ENCODE data around the gene LMO3. TPM values are rescaled to one million over a fixed set of nuclear protein-coding genes. Genes with fewer than 3 reads are reported as not detected.

Gene LMO3
- total and polyA plus RNA-seq, 2 of the 13 experiments (the other 11 are each of a cell fraction or from before 2014, with no cell fraction given): not detected

DNA sequence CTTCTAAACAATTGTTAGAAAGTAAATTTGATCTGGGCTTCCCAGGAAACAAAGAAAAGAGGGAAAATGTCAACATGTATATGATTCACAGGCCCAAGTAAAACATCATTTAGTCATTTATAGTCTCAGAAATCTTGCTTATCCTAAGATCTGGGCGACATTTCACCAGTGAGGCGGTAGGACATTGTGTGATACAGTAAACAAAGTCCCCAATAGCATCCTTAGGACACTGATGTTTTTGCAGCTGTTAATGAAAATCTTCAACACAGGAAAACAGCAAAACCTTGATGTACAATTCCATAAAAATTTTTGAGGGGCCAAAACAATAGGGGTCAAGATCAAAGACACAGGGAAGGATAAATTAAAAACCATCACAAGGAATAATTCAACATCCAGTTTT lies 20.2 kb downstream of the LMO3 start (continued):
- TF ChIP-seq, protein P1, sequence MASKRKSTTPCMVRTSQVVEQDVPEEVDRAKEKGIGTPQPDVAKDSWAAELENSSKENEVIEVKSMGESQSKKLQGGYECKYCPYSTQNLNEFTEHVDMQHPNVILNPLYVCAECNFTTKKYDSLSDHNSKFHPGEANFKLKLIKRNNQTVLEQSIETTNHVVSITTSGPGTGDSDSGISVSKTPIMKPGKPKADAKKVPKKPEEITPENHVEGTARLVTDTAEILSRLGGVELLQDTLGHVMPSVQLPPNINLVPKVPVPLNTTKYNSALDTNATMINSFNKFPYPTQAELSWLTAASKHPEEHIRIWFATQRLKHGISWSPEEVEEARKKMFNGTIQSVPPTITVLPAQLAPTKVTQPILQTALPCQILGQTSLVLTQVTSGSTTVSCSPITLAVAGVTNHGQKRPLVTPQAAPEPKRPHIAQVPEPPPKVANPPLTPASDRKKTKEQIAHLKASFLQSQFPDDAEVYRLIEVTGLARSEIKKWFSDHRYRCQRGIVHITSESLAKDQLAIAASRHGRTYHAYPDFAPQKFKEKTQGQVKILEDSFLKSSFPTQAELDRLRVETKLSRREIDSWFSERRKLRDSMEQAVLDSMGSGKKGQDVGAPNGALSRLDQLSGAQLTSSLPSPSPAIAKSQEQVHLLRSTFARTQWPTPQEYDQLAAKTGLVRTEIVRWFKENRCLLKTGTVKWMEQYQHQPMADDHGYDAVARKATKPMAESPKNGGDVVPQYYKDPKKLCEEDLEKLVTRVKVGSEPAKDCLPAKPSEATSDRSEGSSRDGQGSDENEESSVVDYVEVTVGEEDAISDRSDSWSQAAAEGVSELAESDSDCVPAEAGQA (IDR thresholded peaks at IDR 0.05; ENCODE audit: low read depth): no peak
- TF ChIP-seq, protein P1 (CRISPR knock-in tag; IDR thresholded peaks at IDR 0.05; ENCODE audit: borderline replicate concordance): no peak
- no peak for TF ChIP-seq ZNF746 (CRISPR knock-in tag; IDR thresholded peaks at IDR 0.05)
- no peak for TF ChIP-seq ELF1 (CRISPR knock-in tag; IDR thresholded peaks at IDR 0.05)
- TF ChIP-seq, protein P2, sequence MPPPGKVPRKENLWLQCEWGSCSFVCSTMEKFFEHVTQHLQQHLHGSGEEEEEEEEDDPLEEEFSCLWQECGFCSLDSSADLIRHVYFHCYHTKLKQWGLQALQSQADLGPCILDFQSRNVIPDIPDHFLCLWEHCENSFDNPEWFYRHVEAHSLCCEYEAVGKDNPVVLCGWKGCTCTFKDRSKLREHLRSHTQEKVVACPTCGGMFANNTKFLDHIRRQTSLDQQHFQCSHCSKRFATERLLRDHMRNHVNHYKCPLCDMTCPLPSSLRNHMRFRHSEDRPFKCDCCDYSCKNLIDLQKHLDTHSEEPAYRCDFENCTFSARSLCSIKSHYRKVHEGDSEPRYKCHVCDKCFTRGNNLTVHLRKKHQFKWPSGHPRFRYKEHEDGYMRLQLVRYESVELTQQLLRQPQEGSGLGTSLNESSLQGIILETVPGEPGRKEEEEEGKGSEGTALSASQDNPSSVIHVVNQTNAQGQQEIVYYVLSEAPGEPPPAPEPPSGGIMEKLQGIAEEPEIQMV (CRISPR knock-in tag; IDR thresholded peaks at IDR 0.05; ENCODE audit: low read depth): no peak
- no peak for TF ChIP-seq ASH2L (IDR thresholded peaks at IDR 0.05; ENCODE audit: insufficient read length, low read depth, low read length)
- TF ChIP-seq, protein P3, sequence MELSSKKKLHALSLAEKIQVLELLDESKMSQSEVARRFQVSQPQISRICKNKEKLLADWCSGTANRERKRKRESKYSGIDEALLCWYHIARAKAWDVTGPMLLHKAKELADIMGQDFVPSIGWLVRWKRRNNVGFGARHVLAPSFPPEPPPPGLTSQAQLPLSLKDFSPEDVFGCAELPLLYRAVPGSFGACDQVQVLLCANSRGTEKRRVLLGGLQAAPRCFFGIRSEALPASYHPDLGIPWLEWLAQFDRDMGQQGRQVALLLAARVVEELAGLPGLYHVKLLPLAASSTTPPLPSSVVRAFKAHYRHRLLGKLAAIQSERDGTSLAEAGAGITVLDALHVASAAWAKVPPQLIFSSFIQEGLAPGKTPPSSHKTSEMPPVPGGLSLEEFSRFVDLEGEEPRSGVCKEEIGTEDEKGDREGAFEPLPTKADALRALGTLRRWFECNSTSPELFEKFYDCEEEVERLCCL (CRISPR knock-in tag; IDR thresholded peaks at IDR 0.05; ENCODE audit: borderline replicate concordance): no peak
- TF ChIP-seq, protein P4, sequence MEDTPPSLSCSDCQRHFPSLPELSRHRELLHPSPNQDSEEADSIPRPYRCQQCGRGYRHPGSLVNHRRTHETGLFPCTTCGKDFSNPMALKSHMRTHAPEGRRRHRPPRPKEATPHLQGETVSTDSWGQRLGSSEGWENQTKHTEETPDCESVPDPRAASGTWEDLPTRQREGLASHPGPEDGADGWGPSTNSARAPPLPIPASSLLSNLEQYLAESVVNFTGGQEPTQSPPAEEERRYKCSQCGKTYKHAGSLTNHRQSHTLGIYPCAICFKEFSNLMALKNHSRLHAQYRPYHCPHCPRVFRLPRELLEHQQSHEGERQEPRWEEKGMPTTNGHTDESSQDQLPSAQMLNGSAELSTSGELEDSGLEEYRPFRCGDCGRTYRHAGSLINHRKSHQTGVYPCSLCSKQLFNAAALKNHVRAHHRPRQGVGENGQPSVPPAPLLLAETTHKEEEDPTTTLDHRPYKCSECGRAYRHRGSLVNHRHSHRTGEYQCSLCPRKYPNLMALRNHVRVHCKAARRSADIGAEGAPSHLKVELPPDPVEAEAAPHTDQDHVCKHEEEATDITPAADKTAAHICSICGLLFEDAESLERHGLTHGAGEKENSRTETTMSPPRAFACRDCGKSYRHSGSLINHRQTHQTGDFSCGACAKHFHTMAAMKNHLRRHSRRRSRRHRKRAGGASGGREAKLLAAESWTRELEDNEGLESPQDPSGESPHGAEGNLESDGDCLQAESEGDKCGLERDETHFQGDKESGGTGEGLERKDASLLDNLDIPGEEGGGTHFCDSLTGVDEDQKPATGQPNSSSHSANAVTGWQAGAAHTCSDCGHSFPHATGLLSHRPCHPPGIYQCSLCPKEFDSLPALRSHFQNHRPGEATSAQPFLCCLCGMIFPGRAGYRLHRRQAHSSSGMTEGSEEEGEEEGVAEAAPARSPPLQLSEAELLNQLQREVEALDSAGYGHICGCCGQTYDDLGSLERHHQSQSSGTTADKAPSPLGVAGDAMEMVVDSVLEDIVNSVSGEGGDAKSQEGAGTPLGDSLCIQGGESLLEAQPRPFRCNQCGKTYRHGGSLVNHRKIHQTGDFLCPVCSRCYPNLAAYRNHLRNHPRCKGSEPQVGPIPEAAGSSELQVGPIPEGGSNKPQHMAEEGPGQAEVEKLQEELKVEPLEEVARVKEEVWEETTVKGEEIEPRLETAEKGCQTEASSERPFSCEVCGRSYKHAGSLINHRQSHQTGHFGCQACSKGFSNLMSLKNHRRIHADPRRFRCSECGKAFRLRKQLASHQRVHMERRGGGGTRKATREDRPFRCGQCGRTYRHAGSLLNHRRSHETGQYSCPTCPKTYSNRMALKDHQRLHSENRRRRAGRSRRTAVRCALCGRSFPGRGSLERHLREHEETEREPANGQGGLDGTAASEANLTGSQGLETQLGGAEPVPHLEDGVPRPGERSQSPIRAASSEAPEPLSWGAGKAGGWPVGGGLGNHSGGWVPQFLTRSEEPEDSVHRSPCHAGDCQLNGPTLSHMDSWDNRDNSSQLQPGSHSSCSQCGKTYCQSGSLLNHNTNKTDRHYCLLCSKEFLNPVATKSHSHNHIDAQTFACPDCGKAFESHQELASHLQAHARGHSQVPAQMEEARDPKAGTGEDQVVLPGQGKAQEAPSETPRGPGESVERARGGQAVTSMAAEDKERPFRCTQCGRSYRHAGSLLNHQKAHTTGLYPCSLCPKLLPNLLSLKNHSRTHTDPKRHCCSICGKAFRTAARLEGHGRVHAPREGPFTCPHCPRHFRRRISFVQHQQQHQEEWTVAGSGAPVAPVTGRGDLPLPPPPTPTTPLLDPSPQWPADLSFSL (CRISPR knock-in tag; IDR thresholded peaks at IDR 0.05): no peak
- TF ChIP-seq CBX5 (CRISPR knock-in tag; IDR thresholded peaks at IDR 0.05; ENCODE audit: borderline replicate concordance): no peak
- no peak for TF ChIP-seq FOSL1 (CRISPR knock-in tag; IDR thresholded peaks at IDR 0.05; ENCODE audit: borderline replicate concordance)
- TF ChIP-seq, protein P5, sequence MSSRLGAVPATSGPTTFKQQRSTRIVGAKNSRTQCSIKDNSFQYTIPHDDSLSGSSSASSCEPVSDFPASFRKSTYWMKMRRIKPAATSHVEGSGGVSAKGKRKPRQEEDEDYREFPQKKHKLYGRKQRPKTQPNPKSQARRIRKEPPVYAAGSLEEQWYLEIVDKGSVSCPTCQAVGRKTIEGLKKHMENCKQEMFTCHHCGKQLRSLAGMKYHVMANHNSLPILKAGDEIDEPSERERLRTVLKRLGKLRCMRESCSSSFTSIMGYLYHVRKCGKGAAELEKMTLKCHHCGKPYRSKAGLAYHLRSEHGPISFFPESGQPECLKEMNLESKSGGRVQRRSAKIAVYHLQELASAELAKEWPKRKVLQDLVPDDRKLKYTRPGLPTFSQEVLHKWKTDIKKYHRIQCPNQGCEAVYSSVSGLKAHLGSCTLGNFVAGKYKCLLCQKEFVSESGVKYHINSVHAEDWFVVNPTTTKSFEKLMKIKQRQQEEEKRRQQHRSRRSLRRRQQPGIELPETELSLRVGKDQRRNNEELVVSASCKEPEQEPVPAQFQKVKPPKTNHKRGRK (CRISPR knock-in tag; IDR thresholded peaks at IDR 0.05): no peak
- TF ChIP-seq ZC3H4 (CRISPR knock-in tag; IDR thresholded peaks at IDR 0.05; ENCODE audit: borderline replicate concordance): no peak

All from HepG2 (cell line).